ENCODE measurements around the gene SCUBE3. TPM values are rescaled to one million over a fixed set of nuclear protein-coding genes. Genes with fewer than 3 reads are reported as not detected.

SCUBE3 gene
- total RNA-seq, 1 experiment from 2014 or later, result 0.05 TPM

GRCh38 chr6:35183281-35183680 is 30.5 kb upstream of the SCUBE3 start:
- no peak overlapping the region for H3K4me3 ChIP-seq (replicated peaks in 1 of 2; ENCODE audit: low read depth in 1 of 2, low read length in 2 of 2)
- no peaks in the 10 kb centered on the region for H4K20me1 ChIP-seq (ENCODE audit: insufficient read depth)
- BruUV-seq (replicated peaks), result no TSS peak
- ChIA-PET CTCF (interaction anchor here (1.9 kb wide), 1 partner anchor 22 kb away, joined by 7 read pairs; no protein-coding TSS in a partner anchor), POLR2A (no interaction called here), RAD21 (ENCODE audit: low non-redundant PET in 1 of 2, low total read pairs in 2 of 2, uncharacterized antibody in 2 of 2, unreplicated experiment in 2 of 2) (no interaction called here)
- no peaks in the 10 kb centered on the region for H3K9me2 ChIP-seq (ENCODE audit: insufficient read depth)
- H3K4me2 ChIP-seq (ENCODE audit: low read length), result no peak overlapping the region
- no peak overlapping the region for H3K9ac ChIP-seq (ENCODE audit: low read length)
- H3K4me1 ChIP-seq (ENCODE audit: control insufficient read depth in 1 of 2, insufficient read depth in 2 of 2, low read length in 2 of 2), result peaks cover 20 to 44% of the 10 kb centered on the region in 2 experiments
- H2AFZ ChIP-seq (ENCODE audit: low read depth, low read length, poor library complexity, severe bottlenecking), result no peak overlapping the region
- TF ChIP-seq TCF7L2 (IDR thresholded peaks at IDR 0.05; ENCODE audit: borderline replicate concordance, extremely low read depth, insufficient read depth, insufficient read length) (no peak), FOSL1 (IDR thresholded peaks at IDR 0.05; ENCODE audit: low read depth) (no peak), EGR1 (IDR thresholded peaks at IDR 0.05; ENCODE audit: low read depth) (no peak), ZBTB33 (IDR thresholded peaks at IDR 0.05; ENCODE audit: extremely low read depth, insufficient replicate concordance, low read length) (no peak), CTCF (IDR thresholded peaks at IDR 0.05 in 2 of 3, conservative IDR thresholded peaks at IDR 0.05 in 1 of 3; ENCODE audit: borderline replicate concordance in 1 of 3, insufficient read depth in 1 of 3, low read depth in 2 of 3, low read length in 2 of 3) (no peak), ZNF274 (IDR thresholded peaks at IDR 0.05; ENCODE audit: low read depth, low read length) (no peak), ZFX (IDR thresholded peaks at IDR 0.05) (no peak), POLR2A (IDR thresholded peaks at IDR 0.05; ENCODE audit: borderline replicate concordance, extremely low read depth, insufficient read depth, insufficient read length) (no peak), MAX (IDR thresholded peaks at IDR 0.05) (no peak), RAD21 (IDR thresholded peaks at IDR 0.05; ENCODE audit: low read depth) (no peak), CBX3 (IDR thresholded peaks at IDR 0.05; ENCODE audit: low read depth) (no peak), ATF3 (IDR thresholded peaks at IDR 0.05) (no peak), POLR2AphosphoS5 (IDR thresholded peaks at IDR 0.05; ENCODE audit: low read depth, low read length) (no peak), REST (IDR thresholded peaks at IDR 0.05; ENCODE audit: low read depth) (no peak)
- no peaks in the 10 kb centered on the region for H3K36me3 ChIP-seq (ENCODE audit: control insufficient read depth in 1 of 2, insufficient read depth in 2 of 2, low read length in 2 of 2)
- H3K79me2 ChIP-seq (ENCODE audit: insufficient read depth, low read length), result no peaks in the 10 kb centered on the region
- intact Hi-C loops (cut with micrococcal nuclease), result no loop called here
- ATAC-seq (no peak), DNase-seq (ENCODE audit: low read depth, low spot score) (no peak)
- H3K27me3 ChIP-seq (ENCODE audit: insufficient read depth, low read length), result no peaks in the 10 kb centered on the region
- no peak overlapping the region for H3K27ac ChIP-seq (ENCODE audit: low read depth, low read length)
- no peaks in the 10 kb centered on the region for H3K9me3 ChIP-seq (ENCODE audit: control insufficient read depth in 1 of 2, insufficient read depth in 1 of 2, low read depth in 1 of 2, low read length in 2 of 2)

Data from HCT116 (cell line).